ENCODE measurements around the gene BMPR1B. TPM values are rescaled to one million over a fixed set of nuclear protein-coding genes. Genes with fewer than 3 reads are reported as not detected.

The BMPR1B gene
- total RNA-seq, 1 experiment from 2014 or later, result 0.62 TPM

GRCh38 chr4:95191537-95191936 lies 433.8 kb downstream of the BMPR1B start:
- intact Hi-C loops (cut with micrococcal nuclease; ENCODE audit: unreplicated experiment), result no loop called here
- ChIA-PET CTCF (no interaction called here), POLR2A (no interaction called here)
- in situ Hi-C loops (cut with HindIII; ENCODE audit: low pct_unique_long_range_greater_than_20kb, low sequenced_read_pairs), result no loop called here
- no peaks in the 10 kb centered on the region for H3K9me3 ChIP-seq (ENCODE audit: control insufficient read depth, insufficient read depth, low read depth, low read length)
- H3K4me3 ChIP-seq (ENCODE audit: low read depth in 2 of 2, low read length in 2 of 2), result no peak overlapping the region
- H3K27ac ChIP-seq (ENCODE audit: low read length), result no peak overlapping the region
- no TSS peak for BruUV-seq (replicated peaks)
- no peaks in the 10 kb centered on the region for H3K4me1 ChIP-seq (ENCODE audit: control insufficient read depth, insufficient read depth, low read length)
- TF ChIP-seq TCF7L2 (IDR thresholded peaks at IDR 0.05; ENCODE audit: low read depth, low read length) (no peak), SIN3A (IDR thresholded peaks at IDR 0.05; ENCODE audit: borderline replicate concordance, insufficient read depth, low read depth, low read length) (no peak), CTCF (IDR thresholded peaks at IDR 0.05) (no peak), POLR2AphosphoS5 (IDR thresholded peaks at IDR 0.05; ENCODE audit: low read depth, low read length) (no peak)
- DNase-seq (ENCODE audit: low read depth, low spot score) (no peak), ATAC-seq (no peak)
- H3K36me3 ChIP-seq (ENCODE audit: control insufficient read depth, insufficient read depth, low read length), result no peaks in the 10 kb centered on the region
- H3K27me3 ChIP-seq (ENCODE audit: control insufficient read depth, insufficient read depth, low read length), result no peaks in the 10 kb centered on the region

GRCh38 chr4:95193391-95194224 lies 435.9 kb downstream of the BMPR1B start:
- no peak for ATAC-seq
- Histone ChIP-seq H3K27me3 (ENCODE audit: control insufficient read depth, insufficient read depth, low read length) (no peaks in the 10 kb centered on the region), H3K9me3 (ENCODE audit: control insufficient read depth, insufficient read depth, low read depth, low read length) (no peaks in the 10 kb centered on the region), H3K4me1 (ENCODE audit: control insufficient read depth, insufficient read depth, low read length) (no peaks in the 10 kb centered on the region), H3K36me3 (ENCODE audit: control insufficient read depth, insufficient read depth, low read length) (no peaks in the 10 kb centered on the region), H3K4me3 (ENCODE audit: low read depth in 2 of 2, low read length in 2 of 2) (no peak overlapping the region), H3K27ac (ENCODE audit: low read length) (no peak overlapping the region)
- in situ Hi-C loops (cut with HindIII; ENCODE audit: low pct_unique_long_range_greater_than_20kb, low sequenced_read_pairs), result no loop called here
- intact Hi-C loops (cut with micrococcal nuclease; ENCODE audit: unreplicated experiment), result no loop called here
- DNase-seq (ENCODE audit: low read depth, low spot score), result no peak
- no TSS peak for BruUV-seq (replicated peaks)
- POLR2A ChIA-PET, result no interaction called here
- TF ChIP-seq SIN3A (IDR thresholded peaks at IDR 0.05; ENCODE audit: borderline replicate concordance, insufficient read depth, low read depth, low read length), result no peak
- no peak for TF ChIP-seq CTCF (IDR thresholded peaks at IDR 0.05)
- TF ChIP-seq TCF7L2 (IDR thresholded peaks at IDR 0.05; ENCODE audit: low read depth, low read length), result no peak
- CTCF ChIA-PET, result no interaction called here

GRCh38 chr4:95197353-95197752 lies 439.6 kb downstream of the BMPR1B start:
- ATAC-seq (no peak), DNase-seq (ENCODE audit: low read depth, low spot score) (no peak)
- intact Hi-C loops (cut with micrococcal nuclease; ENCODE audit: unreplicated experiment) (no loop called here), in situ Hi-C loops (cut with HindIII; ENCODE audit: low pct_unique_long_range_greater_than_20kb, low sequenced_read_pairs) (no loop called here)
- BruUV-seq (replicated peaks), result no TSS peak
- no peaks in the 10 kb centered on the region for H3K4me1 ChIP-seq (ENCODE audit: control insufficient read depth, insufficient read depth, low read length)
- POLR2A ChIA-PET, result no interaction called here
- CTCF ChIA-PET, result no interaction called here
- H3K27me3 ChIP-seq (ENCODE audit: control insufficient read depth, insufficient read depth, low read length), result no peaks in the 10 kb centered on the region
- H3K36me3 ChIP-seq (ENCODE audit: control insufficient read depth, insufficient read depth, low read length), result no peaks in the 10 kb centered on the region
- no peak overlapping the region for H3K4me3 ChIP-seq (ENCODE audit: low read depth in 2 of 2, low read length in 2 of 2)
- H3K9me3 ChIP-seq (ENCODE audit: control insufficient read depth, insufficient read depth, low read depth, low read length), result no peaks in the 10 kb centered on the region
- TF ChIP-seq TCF7L2 (IDR thresholded peaks at IDR 0.05; ENCODE audit: low read depth, low read length), result no peak
- no peak for TF ChIP-seq REST (IDR thresholded peaks at IDR 0.05; ENCODE audit: insufficient read depth in 1 of 2, low read depth in 2 of 2, low read length in 1 of 2)
- no peak for TF ChIP-seq CTCF (IDR thresholded peaks at IDR 0.05)
- no peak for TF ChIP-seq SIN3A (IDR thresholded peaks at IDR 0.05; ENCODE audit: borderline replicate concordance, insufficient read depth, low read depth, low read length)
- no peak for TF ChIP-seq POLR2AphosphoS5 (IDR thresholded peaks at IDR 0.05; ENCODE audit: low read depth, low read length)
- no peak overlapping the region for H3K27ac ChIP-seq (ENCODE audit: low read length)
